MCF 10A (cell line): Measurements from ENCODE around the gene SLC22A7. TPM values are rescaled to one million over a fixed set of nuclear protein-coding genes. Genes with fewer than 3 reads are reported as not detected.
"Not testable (repeated sequence)": the region's sequence is repeated elsewhere in the genome, so short reads cannot be mapped to it uniquely, and the experiment has no call there.

ENCODE experiments used
- BruUV-seq: library from RNA; stranded (reverse); fragments of 400-500 nt; replicated peaks from 2 replicates; lab custom pipeline; 2021; lab: Mats Ljungman, UMichigan
- CTCF ChIA-PET: fragments of 300-600 bp; sonication (Branson Sonifier 250); formaldehyde crosslinking; extraction: SDS; loops from one replicate; lab custom pipeline; 2021; ENCODE audit warnings: antibody characterized with exemption, inconsistent platforms; lab: Yijun Ruan, JAX
- POLR2A ChIA-PET: fragments of 300-600, 350-650 bp; sonication (Branson Sonifier 250); formaldehyde crosslinking; extraction: SDS; loops from one replicate; lab custom pipeline; 2020; ENCODE audit warnings: antibody characterized with exemption, inconsistent platforms; lab: Yijun Ruan, JAX
- DNase-seq: peaks from one replicate; pipeline ENCODE4 v3.0.0-alpha.2; 2018; ENCODE audit not compliant: unreplicated experiment
- H3K27ac Mint-ChIP-seq: one replicate; pipeline ENCODE4 v1.8.0; 2022; ENCODE audit warnings: mild to moderate bottlenecking, low read depth, mixed read lengths; ENCODE audit not compliant: unreplicated experiment
- H3K27me3 Mint-ChIP-seq: one replicate; pipeline ENCODE4 v1.8.0; 2022; ENCODE audit warnings: mixed read lengths; ENCODE audit not compliant: insufficient read depth, unreplicated experiment
- H3K36me3 Mint-ChIP-seq: one replicate; pipeline ENCODE4 v1.8.0; 2022; ENCODE audit warnings: mild to moderate bottlenecking, moderate library complexity, mixed read lengths; ENCODE audit not compliant: insufficient read depth, unreplicated experiment
- H3K4me1 Mint-ChIP-seq: one replicate; pipeline ENCODE4 v1.8.0; 2022; ENCODE audit warnings: mixed read lengths; ENCODE audit not compliant: insufficient read depth, unreplicated experiment
- H3K4me3 Mint-ChIP-seq: one replicate; pipeline ENCODE4 v1.8.0; 2022; ENCODE audit warnings: mild to moderate bottlenecking, moderate library complexity, mixed read lengths; ENCODE audit not compliant: unreplicated experiment
- H3K9me3 Mint-ChIP-seq: one replicate; pipeline ENCODE4 v1.8.0; 2022; ENCODE audit warnings: mixed read lengths; ENCODE audit not compliant: unreplicated experiment
- CTCF ChIP-seq: fragments of 200-600 bp; IDR thresholded peaks from one replicate; pipeline ENCODE4 v1.8.0; 2022; ENCODE audit warnings: antibody characterized with exemption, mild to moderate bottlenecking; ENCODE audit not compliant: unreplicated experiment
- intact Hi-C: fragments of 100-400 bp; cut with micrococcal nuclease; formaldehyde crosslinking; loops from 2 replicates; pipeline ENCODE4 v1.14.1; 2022
- total RNA-seq: library from RNA; stranded (reverse); gene quantifications from 2 replicates; pipeline ENCODE4 v1.2.3, GENCODE V29; 2022

Gene SLC22A7
- total RNA-seq, 1 experiment from 2014 or later = not detected

DNA sequence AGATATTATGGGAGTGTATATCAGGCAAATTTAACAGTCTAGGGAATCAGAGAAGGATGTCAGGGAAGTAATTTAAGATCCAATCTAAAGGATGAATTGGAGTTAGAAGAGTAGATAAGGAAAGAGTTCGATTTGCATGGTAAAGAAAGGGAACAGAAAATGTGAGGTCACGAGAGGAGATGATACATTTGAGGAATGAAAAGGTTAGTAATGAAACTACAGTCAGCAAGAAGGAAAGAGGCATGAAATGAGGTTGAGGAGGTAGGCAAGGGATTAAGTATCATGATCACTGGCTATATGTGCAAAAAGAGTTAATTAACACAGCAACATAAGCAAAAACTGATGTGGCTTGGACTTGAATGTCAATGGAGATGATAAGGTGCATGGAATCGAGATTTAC is 49.0 kb downstream of the SLC22A7 start:
- no peaks in the 10 kb centered on the region for H3K27me3 Mint-ChIP-seq
- no peak overlapping the region for H3K4me3 Mint-ChIP-seq
- no peaks in the 10 kb centered on the region for H3K4me1 Mint-ChIP-seq
- peaks cover 35% of the 10 kb centered on the region for H3K36me3 Mint-ChIP-seq
- POLR2A ChIA-PET = no interaction called here
- CTCF ChIA-PET = no interaction called here
- BruUV-seq = no TSS peak
- no peak for TF ChIP-seq CTCF
- no peaks in the 10 kb centered on the region for H3K9me3 Mint-ChIP-seq
- DNase-seq = no peak
- intact Hi-C loops = no loop called here
- H3K27ac Mint-ChIP-seq = no peak overlapping the region

GRCh38 chr6:43347444-43347843 is 49.4 kb downstream of the SLC22A7 start:
- H3K9me3 Mint-ChIP-seq = no peaks in the 10 kb centered on the region
- H3K36me3 Mint-ChIP-seq = peaks cover 35% of the 10 kb centered on the region
- intact Hi-C loops = no loop called here
- H3K27ac Mint-ChIP-seq = no peak overlapping the region
- no peak for DNase-seq
- CTCF ChIA-PET = no interaction called here
- H3K4me1 Mint-ChIP-seq = no peaks in the 10 kb centered on the region
- POLR2A ChIA-PET = no interaction called here
- H3K4me3 Mint-ChIP-seq = no peak overlapping the region
- H3K27me3 Mint-ChIP-seq = no peaks in the 10 kb centered on the region
- no peak for TF ChIP-seq CTCF
- BruUV-seq = no TSS peak

DNA sequence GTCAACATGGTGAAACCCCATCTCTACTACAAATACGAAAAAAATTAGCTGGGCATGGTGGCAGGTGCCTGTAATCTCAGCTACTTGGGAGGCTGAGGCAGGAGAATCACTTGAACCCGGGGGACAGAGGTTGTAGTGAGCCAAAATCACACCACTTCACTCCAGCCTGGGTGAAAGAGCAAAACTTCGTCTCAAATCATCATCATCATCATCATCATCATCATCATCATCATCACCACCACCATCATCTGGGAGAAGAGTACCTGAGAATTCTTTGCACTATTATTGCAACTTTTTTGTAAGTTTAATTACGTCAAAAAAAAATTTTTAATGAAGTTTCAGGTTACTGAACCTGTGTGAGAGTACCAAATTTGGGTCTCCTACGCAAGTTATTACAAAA is 53.9 kb downstream of the SLC22A7 start:
- H3K27ac Mint-ChIP-seq, intact Hi-C loops, BruUV-seq, H3K4me3 Mint-ChIP-seq, H3K4me1 Mint-ChIP-seq, DNase-seq, H3K27me3 Mint-ChIP-seq, H3K9me3 Mint-ChIP-seq: not testable (repeated sequence)
- CTCF ChIA-PET = interaction anchor here (0.6 kb wide), 1 partner anchor 12 kb away, joined by 3 read pairs; no protein-coding TSS in a partner anchor
- POLR2A ChIA-PET = interaction anchor here (0.7 to 0.9 kb wide), 3 partner anchors 18 to 1128 kb away, joined by 3 read pairs; partner anchors contain the start of gene ZNF318
- peaks cover 38% of the 10 kb centered on the region for H3K36me3 Mint-ChIP-seq

Other genes starting within 250 kb of the SLC22A7 start
- 22.7 and 31.4 TPM in 2 replicates for gene CUL7, start 244.4 kb upstream of the SLC22A7 start, total RNA-seq
- 155 and 174 TPM in 2 replicates for gene MRPL2, start 238.8 kb upstream of the SLC22A7 start, total RNA-seq
- gene KLC4, start 238.6 kb upstream of the SLC22A7 start, total RNA-seq = 17.5 and 23.4 TPM in 2 replicates
- 42.6 and 48.4 TPM in 2 replicates for gene PTK7, start 221.9 kb upstream of the SLC22A7 start, total RNA-seq
- gene SRF, start 127.0 kb upstream of the SLC22A7 start, total RNA-seq = 29.7 and 32.1 TPM in 2 replicates
- gene CUL9, start 116.1 kb upstream of the SLC22A7 start, total RNA-seq = 39.6 and 42.8 TPM in 2 replicates
- gene DNPH1, start 68.8 kb upstream of the SLC22A7 start, total RNA-seq = 52.5 and 91.0 TPM in 2 replicates
- not detected in 2 replicates for gene TTBK1, start 54.8 kb upstream of the SLC22A7 start, total RNA-seq
- not detected in 2 replicates for gene CRIP3, start 10.6 kb downstream of the SLC22A7 start, total RNA-seq
- 11.3 and 12.9 TPM in 2 replicates for gene ZNF318, start 71.4 kb downstream of the SLC22A7 start, total RNA-seq
- gene ABCC10, start 129.3 kb downstream of the SLC22A7 start, total RNA-seq = 25.6 and 25.9 TPM in 2 replicates
- gene DLK2, start 157.3 kb downstream of the SLC22A7 start, total RNA-seq = 13.6 and 30.2 TPM in 2 replicates
- 70.9 and 78.9 TPM in 2 replicates for gene TJAP1, start 179.3 kb downstream of the SLC22A7 start, total RNA-seq
- gene LRRC73, start 212.1 kb downstream of the SLC22A7 start, total RNA-seq = 0.37 and 1.2 TPM in 2 replicates
- gene YIPF3, start 218.7 kb downstream of the SLC22A7 start, total RNA-seq = 65.1 and 72.9 TPM in 2 replicates
- 54.9 and 63.6 TPM in 2 replicates for gene POLR1C, start 218.8 kb downstream of the SLC22A7 start, total RNA-seq